Osteocyte (in vitro differentiated cells): Measurements from ENCODE around the gene TRNP1. TPM values are rescaled to one million over a fixed set of nuclear protein-coding genes. Genes with fewer than 3 reads are reported as not detected.

ENCODE experiments used
- DNase-seq: peaks from one replicate; pipeline ENCODE4 v3.0.0; 2021; ENCODE audit warnings: mixed read lengths; ENCODE audit not compliant: unreplicated experiment; ENCODE audit errors: extremely low spot score
- H3K27ac Mint-ChIP-seq: one replicate; pipeline ENCODE4 v1.8.0; 2021; ENCODE audit warnings: mild to moderate bottlenecking, mixed read lengths; ENCODE audit not compliant: unreplicated experiment
- H3K27me3 Mint-ChIP-seq: one replicate; pipeline ENCODE4 v1.8.0; 2021; ENCODE audit warnings: mixed read lengths; ENCODE audit not compliant: unreplicated experiment
- H3K36me3 Mint-ChIP-seq: one replicate; pipeline ENCODE4 v1.8.0; 2021; ENCODE audit warnings: mixed read lengths; ENCODE audit not compliant: unreplicated experiment
- H3K4me1 Mint-ChIP-seq: one replicate; pipeline ENCODE4 v1.8.0; 2021; ENCODE audit warnings: mixed read lengths; ENCODE audit not compliant: unreplicated experiment
- H3K4me3 Mint-ChIP-seq: one replicate; pipeline ENCODE4 v1.8.0; 2021; ENCODE audit warnings: mild to moderate bottlenecking, moderate library complexity, mixed read lengths; ENCODE audit not compliant: unreplicated experiment
- H3K9me3 Mint-ChIP-seq: one replicate; pipeline ENCODE4 v1.8.0; 2021; ENCODE audit warnings: mixed read lengths; ENCODE audit not compliant: unreplicated experiment
- CTCF ChIP-seq: fragments of 200-600 bp; sonication (generic); IDR thresholded peaks from 2 replicates; pipeline ENCODE4 v1.5.0; 2021; ENCODE audit warnings: antibody characterized with exemption, mild to moderate bottlenecking, moderate library complexity
- total RNA-seq: library from RNA; stranded (reverse); gene quantifications from 2 replicates; pipeline ENCODE4 v1.2.1, GENCODE V29; 2021

The TRNP1 gene
- total RNA-seq, 1 donor from 2014 or later, result 33.7 TPM

- Mint-ChIP-seq H3K9me3 (no peaks in the 10 kb centered on the region), H3K36me3 (no peaks in the 10 kb centered on the region), H3K4me3 (no peak overlapping the region), H3K27ac (peak overlapping the region; percentile 80), H3K4me1 (peaks cover 22% of the 10 kb centered on the region), H3K27me3 (no peaks in the 10 kb centered on the region)
- TF ChIP-seq CTCF, result no peak
- DNase-seq, result no peak
Measured at GRCh38 chr1:27027575-27028250, 34.2 kb downstream of the TRNP1 start.

GRCh38 chr1:27029517-27029916 is 36.0 kb downstream of the TRNP1 start:
- H3K4me3 Mint-ChIP-seq, result no peak overlapping the region
- no peak for DNase-seq
- no peak overlapping the region for H3K27ac Mint-ChIP-seq
- no peaks in the 10 kb centered on the region for H3K27me3 Mint-ChIP-seq
- TF ChIP-seq CTCF, result no peak
- no peaks in the 10 kb centered on the region for H3K36me3 Mint-ChIP-seq
- no peaks in the 10 kb centered on the region for H3K9me3 Mint-ChIP-seq
- H3K4me1 Mint-ChIP-seq, result peaks cover 24% of the 10 kb centered on the region

GRCh38 chr1:27031235-27032118 is 38.0 kb downstream of the TRNP1 start:
- Mint-ChIP-seq H3K9me3 (no peaks in the 10 kb centered on the region), H3K4me3 (peak overlapping the region; percentile 42), H3K4me1 (peaks cover 24% of the 10 kb centered on the region), H3K36me3 (no peaks in the 10 kb centered on the region), H3K27ac (peak overlapping the region; percentile 52), H3K27me3 (no peaks in the 10 kb centered on the region)
- no peak for DNase-seq
- no peak for TF ChIP-seq CTCF

- Mint-ChIP-seq H3K9me3 (no peaks in the 10 kb centered on the region), H3K36me3 (no peaks in the 10 kb centered on the region), H3K4me1 (peaks cover 20% of the 10 kb centered on the region), H3K27ac (peak overlapping the region; percentile 52), H3K27me3 (no peaks in the 10 kb centered on the region), H3K4me3 (no peak overlapping the region)
- no peak for TF ChIP-seq CTCF
- no peak for DNase-seq
Measured at GRCh38 chr1:27032119-27032461, 38.6 kb downstream of the TRNP1 start.

- no peak overlapping the region for H3K4me3 Mint-ChIP-seq
- no peaks in the 10 kb centered on the region for H3K36me3 Mint-ChIP-seq
- H3K27me3 Mint-ChIP-seq, result no peaks in the 10 kb centered on the region
- no peaks in the 10 kb centered on the region for H3K9me3 Mint-ChIP-seq
- H3K27ac Mint-ChIP-seq, result no peak overlapping the region
- H3K4me1 Mint-ChIP-seq, result peaks cover 9% of the 10 kb centered on the region
- DNase-seq, result no peak
- TF ChIP-seq CTCF, result no peak
Measured at GRCh38 chr1:27033043-27033746, 39.7 kb downstream of the TRNP1 start.
